HUDEP-2 (cell line): ENCODE data around the gene SND1.
"Not testable (repeated sequence)": the region's sequence is repeated elsewhere in the genome, so short reads cannot be mapped to it uniquely, and the experiment has no call there.

Experiments
- DNase-seq, 76 experiments: peaks; one replicate each; lab custom pipeline; 2025; ENCODE audit not compliant: unreplicated experiment in 76 of 76; lab: John Stamatoyannopoulos, UW

Gene SND1

GRCh38 chr7:127948312-127948711 lies 296.3 kb downstream of the SND1 start:
- no peak for DNase-seq

DNA sequence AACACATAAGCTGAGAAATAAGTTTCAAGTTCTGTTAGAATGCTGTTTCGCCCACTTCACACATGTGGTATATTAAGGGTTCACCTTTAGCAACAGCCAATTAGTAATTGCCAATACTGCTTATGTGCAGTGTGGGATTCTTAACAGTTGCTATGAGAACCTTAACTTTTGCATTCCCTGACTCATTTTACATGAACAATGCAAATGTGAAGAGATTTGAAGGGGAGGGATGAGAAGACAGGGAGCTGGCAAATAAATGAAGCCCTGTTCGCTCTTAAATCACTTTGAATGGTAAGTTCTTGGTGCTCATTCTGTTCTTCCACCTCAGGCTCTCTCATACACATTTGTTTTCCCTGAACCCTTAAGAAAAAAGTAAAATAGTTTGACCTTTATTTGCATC lies 296.9 kb downstream of the SND1 start:
- DNase-seq, result no peak

DNA sequence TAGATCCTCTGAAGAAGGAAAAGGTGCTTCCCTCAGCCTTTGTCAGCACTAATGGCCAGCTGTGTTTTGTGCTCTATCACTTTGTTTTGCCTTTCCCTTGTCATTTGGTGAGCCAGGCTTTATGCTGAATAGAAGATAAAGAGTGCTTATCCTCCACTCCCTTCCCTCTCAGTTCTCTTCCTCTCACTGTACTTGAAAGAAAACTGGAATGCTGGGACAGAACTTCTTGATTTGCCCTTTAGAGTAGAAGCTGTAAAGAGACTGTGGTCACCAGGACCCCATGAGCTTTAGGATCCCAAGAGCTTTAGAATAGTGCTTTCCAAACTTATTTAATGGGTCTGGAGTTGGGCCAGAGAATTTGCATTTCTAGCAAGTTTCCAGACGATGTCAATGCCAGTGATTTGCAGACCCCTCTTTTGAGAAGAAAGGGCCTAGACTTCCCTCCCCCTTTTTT lies 297.8 kb downstream of the SND1 start:
- DNase-seq, result peak in 1 of 76 experiments; percentile 4

GRCh38 chr7:127950233-127950935 lies 298.4 kb downstream of the SND1 start:
- DNase-seq, result peak in 1 of 76 experiments; percentile 1

- DNase-seq, result no peak
Measured at GRCh38 chr7:127953423-127954356, 301.7 kb downstream of the SND1 start.

DNA sequence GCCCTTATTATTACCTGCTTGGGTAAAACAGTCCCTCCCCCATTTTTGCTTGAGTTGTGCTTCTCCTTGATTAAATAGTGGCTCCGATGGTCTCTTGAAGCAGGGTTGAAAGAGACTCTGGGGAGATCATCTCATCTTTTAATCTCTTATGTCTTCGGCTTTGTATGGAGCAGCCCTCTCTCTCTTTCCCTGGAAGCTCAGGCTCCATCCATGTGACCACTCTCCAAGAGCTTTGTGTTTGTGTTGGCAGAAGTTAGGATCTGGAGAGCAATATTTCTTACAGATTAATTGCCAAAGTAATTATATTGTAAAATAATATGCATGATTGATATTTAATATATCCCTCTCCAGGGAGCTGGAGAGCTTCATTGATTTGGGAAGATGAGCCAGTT lies 302.4 kb downstream of the SND1 start:
- no peak for DNase-seq

- DNase-seq, result no peak
Measured at GRCh38 chr7:127955051-127955531, 303.1 kb downstream of the SND1 start.

- no peak for DNase-seq
Measured at GRCh38 chr7:127957886-127958285, 305.9 kb downstream of the SND1 start.

DNA sequence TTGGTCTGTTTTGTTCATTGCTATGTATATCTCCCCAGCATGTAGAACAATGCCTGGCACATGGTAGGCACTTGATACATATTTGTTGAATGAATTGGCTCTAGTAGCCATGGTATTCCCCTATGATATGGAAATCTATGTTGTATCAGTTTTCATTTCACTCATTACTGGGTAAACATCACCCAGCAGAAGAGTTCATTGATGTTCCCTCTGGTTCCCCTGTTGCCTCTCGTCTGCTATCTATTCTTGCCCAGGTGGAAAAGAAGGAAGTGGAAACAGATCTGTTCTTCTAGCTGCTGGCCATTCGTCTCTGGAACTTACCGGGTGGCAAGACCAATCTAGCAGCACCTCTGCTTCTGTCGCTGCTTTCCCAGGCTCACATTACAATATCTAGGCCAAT lies 307.8 kb downstream of the SND1 start:
- DNase-seq, result no peak

DNA sequence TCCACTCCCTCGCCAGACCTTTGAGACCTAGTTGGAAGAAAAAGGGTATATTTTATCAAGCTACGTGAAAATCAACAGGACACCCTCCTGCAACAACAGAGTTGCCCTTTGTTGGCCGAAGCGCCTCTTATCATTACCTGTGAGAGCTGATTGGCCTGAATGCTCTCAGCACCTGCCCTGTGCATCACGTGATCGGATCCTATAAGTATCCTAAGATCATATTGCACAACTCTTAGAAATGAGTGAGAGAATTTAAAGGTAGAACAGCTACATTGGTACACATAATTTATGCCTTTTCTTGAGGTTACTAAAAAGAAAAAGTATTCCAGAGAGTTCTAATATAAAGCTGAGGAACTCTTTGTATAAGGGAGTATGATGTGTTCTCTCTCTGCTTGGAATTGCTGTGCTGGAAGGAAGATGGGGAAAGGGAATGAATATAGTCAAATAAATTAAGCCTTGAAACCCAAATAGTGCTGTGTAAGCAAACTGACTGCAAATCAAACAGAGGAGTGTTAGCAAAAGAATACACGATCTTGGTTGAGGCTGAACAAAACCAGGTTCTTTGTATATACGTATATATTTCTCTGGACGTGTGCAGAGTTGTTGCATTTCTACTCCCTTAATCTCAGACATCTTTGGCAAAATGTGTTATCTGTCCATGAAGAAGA lies 309.9 kb downstream of the SND1 start:
- DNase-seq, result no peak

DNA sequence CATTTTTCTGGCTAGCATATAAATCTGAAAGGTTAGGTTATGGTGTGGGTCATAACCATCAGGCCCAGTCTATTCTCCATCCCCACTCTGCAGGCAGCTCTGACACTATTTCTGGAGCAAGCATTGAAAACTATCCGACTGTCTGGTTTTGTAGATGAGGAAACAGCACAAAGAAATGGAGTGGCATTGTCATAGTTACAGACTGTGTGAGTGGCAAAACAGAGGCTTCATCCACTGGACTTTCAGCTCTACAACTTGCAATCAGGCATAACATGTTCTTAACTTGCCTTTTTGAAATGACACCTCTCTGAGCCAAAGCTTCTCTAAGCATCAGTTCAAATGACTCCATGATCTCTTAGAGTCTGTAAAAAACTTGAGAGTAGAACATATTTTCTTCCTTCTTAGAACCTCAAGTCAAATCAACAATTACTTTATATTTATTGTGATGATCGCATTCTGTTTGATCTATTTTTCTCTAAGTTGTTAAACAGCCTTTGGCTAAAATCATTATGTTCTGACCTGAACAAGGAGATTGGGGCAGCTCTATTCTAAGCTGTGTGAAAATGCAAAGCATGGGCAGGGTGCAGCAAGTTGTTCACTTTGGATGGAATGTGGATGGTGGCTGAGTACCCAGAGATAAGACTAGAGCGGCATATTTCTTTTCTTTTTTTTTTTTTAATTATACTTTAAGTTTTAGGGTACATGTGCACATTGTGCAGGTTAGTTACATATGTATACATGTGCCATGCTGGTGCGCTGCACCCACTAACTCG lies 310.8 kb downstream of the SND1 start:
- DNase-seq, result no peak

DNA sequence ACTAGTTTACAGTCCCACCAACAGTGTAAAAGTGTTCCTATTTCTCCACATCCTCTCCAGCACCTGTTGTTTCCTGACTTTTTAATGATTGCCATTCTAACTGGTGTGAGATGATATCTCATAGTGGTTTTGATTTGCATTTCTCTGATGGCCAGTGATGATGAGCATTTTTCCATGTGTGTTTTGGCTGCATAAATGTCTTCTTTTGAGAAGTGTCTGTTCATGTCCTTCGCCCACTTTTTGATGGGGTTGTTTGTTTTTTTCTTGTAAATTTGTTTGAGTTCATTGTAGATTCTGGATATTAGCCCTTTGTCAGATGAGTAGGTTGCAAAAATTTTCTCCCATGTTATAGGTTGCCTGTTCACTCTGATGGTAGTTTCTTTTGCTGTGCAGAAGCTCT lies 311.9 kb downstream of the SND1 start:
- not testable (repeated sequence) for DNase-seq

DNA sequence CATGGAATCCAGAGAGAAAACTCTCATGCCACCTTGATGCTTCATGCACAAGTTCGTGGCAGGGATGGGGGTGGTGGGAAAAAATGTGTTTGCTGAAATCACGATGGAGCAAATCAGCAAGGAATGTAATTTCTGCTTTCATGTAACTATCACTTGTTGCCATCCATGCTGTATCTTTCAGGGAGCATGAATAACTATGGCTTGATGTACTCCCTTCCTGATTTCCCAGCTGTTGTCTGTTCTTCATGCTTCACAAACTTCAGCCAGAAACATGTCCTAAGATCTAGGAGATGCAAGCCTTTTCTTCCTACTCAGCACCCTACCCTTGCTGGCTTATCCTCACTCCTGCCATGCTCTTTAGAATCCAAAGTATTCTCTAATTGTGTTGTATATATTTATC lies 315.3 kb downstream of the SND1 start:
- no peak for DNase-seq

DNA sequence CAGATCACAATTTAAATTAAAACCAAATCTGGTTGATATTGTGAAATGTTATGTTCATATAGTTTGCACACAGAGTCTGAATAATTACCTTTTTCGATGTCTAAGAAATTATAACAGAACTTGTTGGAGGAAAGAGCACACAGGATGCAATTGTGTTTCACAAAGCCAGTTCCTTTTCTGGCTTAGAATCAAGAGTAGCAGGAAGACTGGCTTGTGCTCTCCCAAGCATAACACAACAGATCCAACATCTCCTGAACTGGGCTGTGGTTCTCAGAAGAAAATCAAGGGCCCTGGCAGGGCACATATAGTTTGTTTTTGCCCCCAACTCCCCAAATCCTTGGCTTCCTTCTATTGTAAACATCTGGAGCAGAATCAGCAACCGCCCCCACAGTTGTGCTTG lies 316.6 kb downstream of the SND1 start:
- DNase-seq, result no peak

DNA sequence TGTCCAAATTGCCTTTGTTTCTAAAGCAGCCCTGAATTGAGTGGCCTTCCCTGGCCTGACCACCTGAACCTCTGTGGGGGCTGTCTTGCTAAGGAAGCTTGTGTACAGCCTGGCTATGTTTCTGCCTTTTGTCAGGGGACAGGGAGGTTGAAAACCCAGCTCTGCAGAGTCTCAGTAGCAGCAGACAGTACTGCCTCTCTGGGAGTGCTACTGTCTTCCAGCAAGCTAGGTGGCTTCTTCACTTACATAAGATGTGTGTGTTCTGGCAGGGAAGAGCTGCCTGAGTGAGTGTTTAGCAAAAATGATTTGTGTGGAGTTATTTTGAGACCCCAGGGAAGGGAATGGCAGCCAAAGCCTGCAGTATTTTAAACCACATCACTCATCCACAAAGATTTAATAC lies 321.8 kb downstream of the SND1 start:
- DNase-seq, result no peak

- DNase-seq, result no peak
Measured at GRCh38 chr7:127974446-127975035, 322.5 kb downstream of the SND1 start.

- no peak for DNase-seq
Measured at GRCh38 chr7:127976056-127976737, 324.2 kb downstream of the SND1 start.

DNA sequence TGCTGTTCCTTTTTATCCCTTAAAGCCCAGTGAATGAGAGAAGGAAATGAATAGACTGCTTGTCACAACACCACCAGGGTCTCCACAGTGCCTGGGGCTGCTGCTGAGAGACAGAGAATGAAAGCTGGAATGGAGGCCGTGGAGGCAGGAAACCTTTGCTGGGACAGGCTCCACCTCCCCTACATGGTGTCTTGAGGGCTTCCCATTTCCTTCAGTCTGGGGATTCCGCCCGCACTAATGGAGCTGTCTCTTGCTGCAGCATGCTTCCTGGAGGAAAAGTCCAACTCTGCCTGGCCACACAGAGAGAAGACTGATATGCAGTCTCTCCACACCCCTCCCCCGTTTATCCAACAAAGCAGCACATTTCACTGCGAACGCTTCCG lies 324.7 kb downstream of the SND1 start:
- DNase-seq, result no peak

DNA sequence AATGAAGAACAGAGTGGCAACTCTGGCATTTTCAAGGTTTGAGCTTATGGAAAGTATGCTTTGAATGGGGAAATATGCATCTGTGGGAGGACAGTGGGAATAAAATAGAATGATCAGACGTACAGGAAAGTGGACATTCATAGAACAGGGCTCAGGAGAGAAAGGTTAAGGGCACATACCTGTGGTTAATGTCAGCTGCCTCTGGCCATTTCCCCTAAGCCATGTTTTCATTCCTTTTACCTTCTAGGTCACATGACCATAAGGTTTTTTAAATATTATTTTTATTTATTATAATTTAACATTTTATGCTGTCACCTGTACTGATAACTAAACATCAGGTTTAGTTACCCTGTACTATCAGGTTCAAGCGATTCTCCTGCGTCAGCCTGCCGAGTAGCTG lies 326.4 kb downstream of the SND1 start:
- no peak for DNase-seq
